CD4-positive, alpha-beta T cell treated with Interleukin-17A for 1 hour (primary cell): ENCODE data around the gene SLC25A39.

ENCODE experiments used
- DNase-seq: peaks from one replicate; pipeline ENCODE4 v3.0.0-alpha.2; 2020

SLC25A39 gene

DNA sequence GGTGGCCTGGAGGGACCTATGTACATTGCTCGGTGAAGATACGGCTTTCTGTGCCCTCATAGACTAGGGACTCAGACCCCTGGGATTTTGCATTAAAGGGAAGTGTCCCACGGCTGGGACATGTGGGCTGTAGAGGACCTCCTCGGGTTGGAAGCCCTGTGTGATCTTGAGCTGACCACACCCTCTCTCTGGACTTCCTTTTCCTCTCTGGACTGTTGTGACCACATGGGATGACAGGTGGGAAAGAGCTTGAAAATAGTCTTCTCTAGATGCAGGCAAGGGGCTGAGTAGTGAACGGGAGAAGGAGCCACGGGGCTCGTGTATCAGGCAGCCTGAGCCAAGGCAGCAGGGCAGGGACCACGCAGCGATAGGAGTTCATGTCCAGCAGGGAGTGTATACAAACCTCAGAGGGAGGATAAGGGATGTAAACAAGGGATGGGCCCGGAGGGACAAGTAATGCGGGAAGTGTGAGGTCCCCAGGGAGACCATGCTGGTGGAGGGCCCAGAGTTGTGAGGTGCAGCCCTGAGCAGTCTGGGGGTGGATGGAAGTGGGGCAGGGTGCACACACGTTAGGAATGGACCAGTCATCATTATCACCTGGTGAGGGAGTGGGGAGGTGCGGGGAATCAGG, 52.2 kb downstream of the SLC25A39 start:
- DNase-seq, result no peak
